OCI-LY7 (cell line): ENCODE data around the gene UNC13B.

Source experiments
- CTCF ChIP-seq: fragments of 200-600 bp; sonication (generic); conservative IDR thresholded peaks from 2 replicates; pipeline ENCODE4 v1.5.1; 2014; ENCODE audit warnings: mild to moderate bottlenecking, antibody characterized with exemption, low read length, moderate library complexity, mixed read lengths
- EZH2phosphoT487 ChIP-seq: fragments of 200-600 bp; sonication (generic); IDR thresholded peaks from 2 replicates; pipeline ENCODE4 v1.6.1; 2018; ENCODE audit warnings: low read depth, borderline replicate concordance, mild to moderate bottlenecking, mixed run types, antibody characterized with exemption, low read length, moderate library complexity, mixed read lengths

GRCh38 chr9:35395076-35395705 lies 233.4 kb downstream of the UNC13B start:
- TF ChIP-seq CTCF (no peak), EZH2phosphoT487 (no peak)
